GM23338 (cell line): ENCODE measurements around the gene DAND5. TPM values are rescaled to one million over a fixed set of nuclear protein-coding genes. Genes with fewer than 3 reads are reported as not detected.

Experiments
- ATAC-seq: fragments of 200-7000 bp; cut with Tn5 transposase; 3 replicates; pipeline ENCODE4 v1.9.1; 2020
- DNase-seq: peaks from one replicate; pipeline ENCODE4 v3.0.0-alpha.2; 2015; ENCODE audit warnings: low spot score
- H2AFZ ChIP-seq: fragments of 200-600 bp; sonication (generic); 2 replicates; pipeline ENCODE4 v1.8.0; 2016; ENCODE audit warnings: antibody characterized with exemption, mild to moderate bottlenecking, moderate library complexity
- H3F3A ChIP-seq: fragments of 200-600 bp; sonication (generic); replicated peaks from 2 replicates; pipeline ENCODE4 v1.8.0; 2017; ENCODE audit warnings: antibody characterized with exemption, mixed run types, low read depth
- H3K27ac ChIP-seq: fragments of 200-600 bp; sonication (generic); 2 replicates; pipeline ENCODE4 v1.6.1; 2016; ENCODE audit warnings: low read depth
- H3K27me3 ChIP-seq: fragments of 200-600 bp; sonication (generic); 2 replicates; pipeline ENCODE4 v1.8.0; 2016; ENCODE audit warnings: mild to moderate bottlenecking, mixed run types, moderate library complexity; ENCODE audit not compliant: insufficient read depth
- H3K36me3 ChIP-seq: fragments of 200-600 bp; sonication (generic); 2 replicates; pipeline ENCODE4 v1.8.0; 2016; ENCODE audit warnings: mild to moderate bottlenecking; ENCODE audit not compliant: insufficient read depth
- H3K4me1 ChIP-seq: fragments of 200-600 bp; sonication (generic); 2 replicates; pipeline ENCODE4 v1.8.0; 2016; ENCODE audit warnings: mild to moderate bottlenecking, moderate library complexity; ENCODE audit not compliant: insufficient read depth
- H3K4me2 ChIP-seq: fragments of 200-600 bp; sonication (generic); 2 replicates; pipeline ENCODE4 v1.7.1; 2017; ENCODE audit warnings: mixed run types
- H3K4me3 ChIP-seq: fragments of 200-600 bp; sonication (generic); 2 replicates; pipeline ENCODE4 v1.6.1; 2016; ENCODE audit warnings: mixed run types
- H3K79me2 ChIP-seq: fragments of 200-600 bp; sonication (generic); replicated peaks from 2 replicates; pipeline ENCODE4 v1.8.0; 2017; ENCODE audit warnings: mild to moderate bottlenecking; ENCODE audit not compliant: insufficient read depth
- H3K9me2 ChIP-seq: fragments of 200-600 bp; sonication (generic); 2 replicates; pipeline ENCODE4 v1.8.0; 2017; ENCODE audit not compliant: insufficient read depth
- H4K20me1 ChIP-seq: fragments of 200-600 bp; sonication (generic); replicated peaks from 2 replicates; pipeline ENCODE4 v1.8.0; 2017; ENCODE audit warnings: mild to moderate bottlenecking; ENCODE audit not compliant: insufficient read depth
- H3K27ac Mint-ChIP-seq: 2 replicates; pipeline ENCODE4 v1.8.0; 2020; ENCODE audit warnings: inconsistent platforms, mild to moderate bottlenecking, moderate library complexity, mixed read lengths
- H3K27me3 Mint-ChIP-seq: 3 replicates; pipeline ENCODE4 v1.8.0; 2022; ENCODE audit warnings: low read depth, mild to moderate bottlenecking, moderate library complexity, mixed read lengths, inconsistent platforms; ENCODE audit not compliant: insufficient read depth, poor library complexity
- H3K36me3 Mint-ChIP-seq: 3 replicates; pipeline ENCODE4 v1.8.0; 2021; ENCODE audit warnings: low read depth, mild to moderate bottlenecking, inconsistent platforms, moderate library complexity, mixed read lengths
- H3K4me1 Mint-ChIP-seq: 3 replicates; pipeline ENCODE4 v1.8.0; 2020; ENCODE audit warnings: mild to moderate bottlenecking, inconsistent platforms, mixed read lengths
- H3K4me3 Mint-ChIP-seq: 3 replicates; pipeline ENCODE4 v1.8.0; 2021; ENCODE audit warnings: moderate library complexity, mild to moderate bottlenecking, inconsistent platforms, mixed read lengths
- H3K9me3 Mint-ChIP-seq: 3 replicates; pipeline ENCODE4 v1.8.0; 2020; ENCODE audit warnings: moderate library complexity, mild to moderate bottlenecking, inconsistent platforms, mixed read lengths
- CREB1 ChIP-seq: fragments of 250-450 bp; sonication (Bioruptor Pico); IDR thresholded peaks from 2 replicates; pipeline ENCODE4 v1.5.0; 2020; ENCODE audit warnings: low read depth, mild to moderate bottlenecking, moderate library complexity
- EZH2phosphoT487 ChIP-seq: fragments of 200-600 bp; sonication (generic); IDR thresholded peaks from one replicate; pipeline ENCODE4 v1.8.1; 2018; ENCODE audit warnings: antibody characterized with exemption; ENCODE audit not compliant: unreplicated experiment
- JUNB ChIP-seq: IDR thresholded peaks from one replicate; pipeline ENCODE4 v1.6.1; 2016; ENCODE audit warnings: antibody characterized with exemption; ENCODE audit not compliant: unreplicated experiment
- POLR2AphosphoS5 ChIP-seq: IDR thresholded peaks from 2 replicates; pipeline ENCODE4 v1.6.1; 2016; ENCODE audit warnings: antibody characterized with exemption, low read depth
- polyA plus RNA-seq: library from polyadenylated mRNA; unstranded; fragments of >200 nt; fragmentation: Nextera tagmentation; extraction: Ambion mirVana; gene quantifications from 2 replicates; pipeline ENCODE4 v1.2.1, GENCODE V29; 2016
- total RNA-seq: library from RNA; depleted of rRNA; stranded (reverse); fragments of >200 nt; shearing (Covaris generic); gene quantifications from 2 replicates; pipeline ENCODE4 v1.2.3, GENCODE V29; 2014
- TF ChIP-seq, protein P1 (sequence below), 2 experiments: fragments of 200-600 bp in 1 of 2; sonication (generic) in 1 of 2; conservative IDR thresholded peaks; 2 replicates each; pipeline versions ENCODE4 v1.5.1 to v1.6.1; 2016 to 2017; ENCODE audit warnings: antibody characterized with exemption in 2 of 2, low read depth in 2 of 2, mild to moderate bottlenecking in 2 of 2, moderate library complexity in 1 of 2
- TF ChIP-seq, protein P2 (sequence below): fragments of 250-450 bp; sonication (Bioruptor Pico); IDR thresholded peaks from 2 replicates; pipeline ENCODE4 v1.5.0; 2020; ENCODE audit warnings: mild to moderate bottlenecking, moderate library complexity

The DAND5 gene
- total and polyA plus RNA-seq, 2 experiments from 2014 or later: 0.18 to 0.28 TPM

DNA sequence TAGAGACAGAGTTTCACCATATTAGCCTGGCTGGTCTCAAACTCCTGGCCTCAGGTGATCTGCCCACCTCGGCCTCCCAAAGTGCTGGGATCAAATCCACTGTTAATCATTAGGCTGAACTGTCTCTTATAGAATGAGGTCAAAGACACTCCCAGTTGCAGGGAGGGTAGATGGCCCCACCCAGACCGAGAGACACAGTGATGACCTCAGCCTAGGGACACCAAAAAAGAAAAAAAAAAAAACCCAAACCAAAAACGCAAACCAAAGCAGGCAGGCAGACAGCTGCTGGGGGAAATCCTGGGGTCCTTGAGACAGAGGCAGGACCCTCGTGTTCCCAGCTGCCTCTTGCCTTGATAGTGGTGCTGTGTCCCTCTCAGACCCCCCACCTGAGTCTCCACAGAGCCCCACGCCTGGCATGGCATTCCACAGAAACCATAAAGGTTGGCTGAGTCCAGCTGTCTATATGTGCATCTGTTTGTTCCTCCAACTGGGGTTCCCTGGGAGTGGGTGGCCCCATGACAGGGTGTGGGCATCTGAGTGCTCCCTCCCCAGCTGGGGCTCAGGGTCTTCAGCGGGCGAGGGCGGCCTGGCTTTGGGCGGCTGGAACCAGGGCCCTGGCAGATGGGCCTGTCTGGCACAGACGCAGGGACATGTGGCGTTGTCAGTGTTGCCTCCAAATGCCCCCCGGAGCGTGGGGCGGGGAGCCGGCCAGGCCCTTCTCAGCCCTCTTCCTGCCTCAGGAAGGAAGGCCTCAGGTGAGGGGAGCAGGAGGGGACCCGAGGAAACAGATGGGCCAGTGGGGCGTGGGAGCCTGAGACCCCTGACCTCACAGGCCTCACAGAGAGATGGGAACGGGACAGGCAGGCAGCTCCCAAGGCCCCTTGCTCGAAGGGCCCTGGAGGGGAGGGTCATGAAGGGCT lies 5.2 kb downstream of the DAND5 start:
- no peaks in the 10 kb centered on the region for H3K36me3 Mint-ChIP-seq
- no peaks in the 10 kb centered on the region for H3K9me3 Mint-ChIP-seq
- H3K4me2 ChIP-seq: no peak overlapping the region
- no peaks in the 10 kb centered on the region for H3F3A ChIP-seq
- no peak for TF ChIP-seq EZH2phosphoT487
- TF ChIP-seq, protein P1, sequence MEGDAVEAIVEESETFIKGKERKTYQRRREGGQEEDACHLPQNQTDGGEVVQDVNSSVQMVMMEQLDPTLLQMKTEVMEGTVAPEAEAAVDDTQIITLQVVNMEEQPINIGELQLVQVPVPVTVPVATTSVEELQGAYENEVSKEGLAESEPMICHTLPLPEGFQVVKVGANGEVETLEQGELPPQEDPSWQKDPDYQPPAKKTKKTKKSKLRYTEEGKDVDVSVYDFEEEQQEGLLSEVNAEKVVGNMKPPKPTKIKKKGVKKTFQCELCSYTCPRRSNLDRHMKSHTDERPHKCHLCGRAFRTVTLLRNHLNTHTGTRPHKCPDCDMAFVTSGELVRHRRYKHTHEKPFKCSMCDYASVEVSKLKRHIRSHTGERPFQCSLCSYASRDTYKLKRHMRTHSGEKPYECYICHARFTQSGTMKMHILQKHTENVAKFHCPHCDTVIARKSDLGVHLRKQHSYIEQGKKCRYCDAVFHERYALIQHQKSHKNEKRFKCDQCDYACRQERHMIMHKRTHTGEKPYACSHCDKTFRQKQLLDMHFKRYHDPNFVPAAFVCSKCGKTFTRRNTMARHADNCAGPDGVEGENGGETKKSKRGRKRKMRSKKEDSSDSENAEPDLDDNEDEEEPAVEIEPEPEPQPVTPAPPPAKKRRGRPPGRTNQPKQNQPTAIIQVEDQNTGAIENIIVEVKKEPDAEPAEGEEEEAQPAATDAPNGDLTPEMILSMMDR (conservative IDR thresholded peaks at IDR 0.05; ENCODE audit: low read depth in 2 of 2): no peak
- TF ChIP-seq POLR2AphosphoS5: no peak
- TF ChIP-seq CREB1: no peak
- no peak for TF ChIP-seq JUNB
- TF ChIP-seq, protein P2, sequence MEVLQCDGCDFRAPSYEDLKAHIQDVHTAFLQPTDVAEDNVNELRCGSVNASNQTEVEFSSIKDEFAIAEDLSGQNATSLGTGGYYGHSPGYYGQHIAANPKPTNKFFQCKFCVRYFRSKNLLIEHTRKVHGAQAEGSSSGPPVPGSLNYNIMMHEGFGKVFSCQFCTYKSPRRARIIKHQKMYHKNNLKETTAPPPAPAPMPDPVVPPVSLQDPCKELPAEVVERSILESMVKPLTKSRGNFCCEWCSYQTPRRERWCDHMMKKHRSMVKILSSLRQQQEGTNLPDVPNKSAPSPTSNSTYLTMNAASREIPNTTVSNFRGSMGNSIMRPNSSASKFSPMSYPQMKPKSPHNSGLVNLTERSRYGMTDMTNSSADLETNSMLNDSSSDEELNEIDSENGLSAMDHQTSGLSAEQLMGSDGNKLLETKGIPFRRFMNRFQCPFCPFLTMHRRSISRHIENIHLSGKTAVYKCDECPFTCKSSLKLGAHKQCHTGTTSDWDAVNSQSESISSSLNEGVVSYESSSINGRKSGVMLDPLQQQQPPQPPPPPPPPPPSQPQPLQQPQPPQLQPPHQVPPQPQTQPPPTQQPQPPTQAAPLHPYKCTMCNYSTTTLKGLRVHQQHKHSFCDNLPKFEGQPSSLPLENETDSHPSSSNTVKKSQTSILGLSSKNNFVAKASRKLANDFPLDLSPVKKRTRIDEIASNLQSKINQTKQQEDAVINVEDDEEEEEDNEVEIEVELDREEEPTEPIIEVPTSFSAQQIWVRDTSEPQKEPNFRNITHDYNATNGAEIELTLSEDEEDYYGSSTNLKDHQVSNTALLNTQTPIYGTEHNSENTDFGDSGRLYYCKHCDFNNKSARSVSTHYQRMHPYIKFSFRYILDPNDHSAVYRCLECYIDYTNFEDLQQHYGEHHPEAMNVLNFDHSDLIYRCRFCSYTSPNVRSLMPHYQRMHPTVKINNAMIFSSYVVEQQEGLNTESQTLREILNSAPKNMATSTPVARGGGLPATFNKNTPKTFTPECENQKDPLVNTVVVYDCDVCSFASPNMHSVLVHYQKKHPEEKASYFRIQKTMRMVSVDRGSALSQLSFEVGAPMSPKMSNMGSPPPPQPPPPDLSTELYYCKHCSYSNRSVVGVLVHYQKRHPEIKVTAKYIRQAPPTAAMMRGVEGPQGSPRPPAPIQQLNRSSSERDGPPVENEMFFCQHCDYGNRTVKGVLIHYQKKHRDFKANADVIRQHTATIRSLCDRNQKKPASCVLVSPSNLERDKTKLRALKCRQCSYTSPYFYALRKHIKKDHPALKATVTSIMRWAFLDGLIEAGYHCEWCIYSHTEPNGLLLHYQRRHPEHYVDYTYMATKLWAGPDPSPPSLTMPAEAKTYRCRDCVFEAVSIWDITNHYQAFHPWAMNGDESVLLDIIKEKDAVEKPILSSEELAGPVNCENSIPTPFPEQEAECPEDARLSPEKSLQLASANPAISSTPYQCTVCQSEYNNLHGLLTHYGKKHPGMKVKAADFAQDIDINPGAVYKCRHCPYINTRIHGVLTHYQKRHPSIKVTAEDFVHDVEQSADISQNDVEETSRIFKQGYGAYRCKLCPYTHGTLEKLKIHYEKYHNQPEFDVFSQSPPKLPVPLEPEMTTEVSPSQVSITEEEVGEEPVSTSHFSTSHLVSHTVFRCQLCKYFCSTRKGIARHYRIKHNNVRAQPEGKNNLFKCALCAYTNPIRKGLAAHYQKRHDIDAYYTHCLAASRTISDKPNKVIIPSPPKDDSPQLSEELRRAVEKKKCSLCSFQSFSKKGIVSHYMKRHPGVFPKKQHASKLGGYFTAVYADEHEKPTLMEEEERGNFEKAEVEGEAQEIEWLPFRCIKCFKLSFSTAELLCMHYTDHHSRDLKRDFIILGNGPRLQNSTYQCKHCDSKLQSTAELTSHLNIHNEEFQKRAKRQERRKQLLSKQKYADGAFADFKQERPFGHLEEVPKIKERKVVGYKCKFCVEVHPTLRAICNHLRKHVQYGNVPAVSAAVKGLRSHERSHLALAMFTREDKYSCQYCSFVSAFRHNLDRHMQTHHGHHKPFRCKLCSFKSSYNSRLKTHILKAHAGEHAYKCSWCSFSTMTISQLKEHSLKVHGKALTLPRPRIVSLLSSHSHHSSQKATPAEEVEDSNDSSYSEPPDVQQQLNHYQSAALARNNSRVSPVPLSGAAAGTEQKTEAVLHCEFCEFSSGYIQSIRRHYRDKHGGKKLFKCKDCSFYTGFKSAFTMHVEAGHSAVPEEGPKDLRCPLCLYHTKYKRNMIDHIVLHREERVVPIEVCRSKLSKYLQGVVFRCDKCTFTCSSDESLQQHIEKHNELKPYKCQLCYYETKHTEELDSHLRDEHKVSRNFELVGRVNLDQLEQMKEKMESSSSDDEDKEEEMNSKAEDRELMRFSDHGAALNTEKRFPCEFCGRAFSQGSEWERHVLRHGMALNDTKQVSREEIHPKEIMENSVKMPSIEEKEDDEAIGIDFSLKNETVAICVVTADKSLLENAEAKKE (CRISPR knock-in tag): no peak
- H3K36me3 ChIP-seq: no peaks in the 10 kb centered on the region
- H3K4me1 Mint-ChIP-seq: no peaks in the 10 kb centered on the region
- H2AFZ ChIP-seq: no peak overlapping the region
- H3K4me3 Mint-ChIP-seq: no peak overlapping the region
- peaks cover 7% of the 10 kb centered on the region for H3K27me3 Mint-ChIP-seq
- H3K27ac ChIP-seq: no peak overlapping the region
- no peak for DNase-seq
- H3K27ac Mint-ChIP-seq: no peak overlapping the region
- H4K20me1 ChIP-seq: no peaks in the 10 kb centered on the region
- no peaks in the 10 kb centered on the region for H3K9me2 ChIP-seq
- ATAC-seq: no peak
- no peak overlapping the region for H3K4me3 ChIP-seq
- no peaks in the 10 kb centered on the region for H3K79me2 ChIP-seq
- H3K27me3 ChIP-seq: no peaks in the 10 kb centered on the region
- H3K4me1 ChIP-seq: no peaks in the 10 kb centered on the region
